Endothelial cell of umbilical vein (primary cell): ENCODE results near the gene DUSP3. TPM values are rescaled to one million over a fixed set of nuclear protein-coding genes. Genes with fewer than 3 reads are reported as not detected.

Source experiments
- BruUV-seq: library from RNA; stranded (reverse); fragments of 400-500 nt; replicated peaks from 2 replicates; lab custom pipeline; 2021; lab: Mats Ljungman, UMichigan
- CTCF ChIA-PET: fragments of 300-600, 350-600 bp; sonication (Branson Sonifier 250); formaldehyde crosslinking; loops from one replicate; lab custom pipeline; 2021; ENCODE audit warnings: antibody characterized with exemption, inconsistent platforms; lab: Charles Lee
- POLR2A ChIA-PET: fragments of 300-600, 350-600 bp; sonication (Branson Sonifier 250); formaldehyde crosslinking; loops from one replicate; lab custom pipeline; 2021; ENCODE audit warnings: antibody characterized with exemption, inconsistent platforms; lab: Charles Lee
- DNase-seq: peaks from one replicate; pipeline ENCODE4 v3.0.0-alpha.2; 2011; ENCODE audit warnings: low read depth, low spot score
- FAIRE-seq: peaks from 2 replicates; lab custom pipeline; 2011; peaks lifted over from hg19 to GRCh38; lab: Jason Lieb, UNC
- H2AFZ ChIP-seq: 2 replicates; pipeline ENCODE4 v1.6.0; 2012; ENCODE audit warnings: low read depth, low read length, control low read depth, inconsistent platforms
- H3K27ac ChIP-seq: 2 replicates; pipeline ENCODE4 v1.5.1; 2011; ENCODE audit warnings: low read depth, mild to moderate bottlenecking, control low read depth, low read length, moderate library complexity; ENCODE audit not compliant: insufficient read depth
- H3K27me3 ChIP-seq, 2 experiments: 2 replicates each; pipeline versions ENCODE4 v1.6.0 to v1.6.1; 2011; ENCODE audit warnings: low read length in 2 of 2, mixed read lengths in 1 of 2; ENCODE audit not compliant: control insufficient read depth in 2 of 2, insufficient read depth in 2 of 2
- H3K36me3 ChIP-seq, 2 experiments: 2 replicates in 1 of 2; 3 replicates in 1 of 2; pipeline ENCODE4 v1.5.1; 2011; ENCODE audit warnings: low read length in 2 of 2, mild to moderate bottlenecking in 1 of 2, moderate library complexity in 1 of 2; ENCODE audit not compliant: control insufficient read depth in 2 of 2, insufficient read depth in 2 of 2; ENCODE audit errors: extremely low read depth in 1 of 2
- H3K4me1 ChIP-seq: 3 replicates; pipeline ENCODE4 v1.5.1; 2011; ENCODE audit warnings: mild to moderate bottlenecking, low read length; ENCODE audit not compliant: control insufficient read depth, insufficient read depth; ENCODE audit errors: extremely low read depth
- H3K4me2 ChIP-seq: 2 replicates; pipeline ENCODE4 v1.6.1; 2011; ENCODE audit warnings: low read length, control low read depth, mixed read lengths; ENCODE audit not compliant: insufficient read depth
- H3K4me3 ChIP-seq, 3 experiments: fragments of 200-600 bp in 1 of 3; sonication (generic), shearing (Covaris generic) in 1 of 3; replicated peaks in 1 of 3; 2 replicates each; pipeline ENCODE4 v1.5.1; 2011 to 2016; ENCODE audit warnings: control low read depth in 3 of 3, low read length in 3 of 3, mild to moderate bottlenecking in 2 of 3, inconsistent platforms in 1 of 3, low read depth in 1 of 3, moderate library complexity in 1 of 3; ENCODE audit not compliant: insufficient read depth in 1 of 3
- H3K79me2 ChIP-seq: 2 replicates; pipeline ENCODE4 v1.6.0; 2012; ENCODE audit warnings: low read length, inconsistent platforms; ENCODE audit not compliant: control insufficient read depth, insufficient read depth
- H3K9ac ChIP-seq: replicated peaks from 2 replicates; pipeline ENCODE3; 2011; ENCODE audit warnings: low read length, control low read depth; ENCODE audit not compliant: insufficient read depth; ENCODE audit errors: extremely low read depth
- H3K9me1 ChIP-seq: replicated peaks from 3 replicates; pipeline ENCODE4 v1.6.0; 2011; ENCODE audit warnings: mild to moderate bottlenecking, low read length; ENCODE audit not compliant: control insufficient read depth, insufficient read depth; ENCODE audit errors: extremely low read depth
- H3K9me3 ChIP-seq: replicated peaks from 2 replicates; pipeline ENCODE4 v1.5.1; 2012; ENCODE audit warnings: low read length, inconsistent platforms; ENCODE audit not compliant: control insufficient read depth, insufficient read depth
- H4K20me1 ChIP-seq: replicated peaks from 2 replicates; pipeline ENCODE3; 2011; ENCODE audit warnings: mild to moderate bottlenecking, low read length; ENCODE audit not compliant: control insufficient read depth, insufficient read depth; ENCODE audit errors: extremely low read depth
- CTCF ChIP-seq, 2 donors: IDR thresholded peaks; 1 replicate in 1 of 2; 2 replicates in 1 of 2; pipeline ENCODE4 v1.5.1; 2011; ENCODE audit warnings: low read length in 2 of 2, mild to moderate bottlenecking in 2 of 2, moderate library complexity in 2 of 2, control low read depth in 1 of 2, inconsistent platforms in 1 of 2, low read depth in 1 of 2; ENCODE audit not compliant: insufficient read depth in 1 of 2; ENCODE audit errors: extremely low read depth in 1 of 2
- EZH2 ChIP-seq: IDR thresholded peaks from 2 replicates; pipeline ENCODE4 v1.6.1; 2012; ENCODE audit warnings: borderline replicate concordance, low read depth, mild to moderate bottlenecking, moderate library complexity, low read length, inconsistent platforms; ENCODE audit not compliant: severe bottlenecking
- FOS ChIP-seq: IDR thresholded peaks from 2 replicates; pipeline ENCODE4 v1.6.1; 2011; ENCODE audit warnings: mild to moderate bottlenecking, low read length, moderate library complexity, borderline replicate concordance; ENCODE audit not compliant: insufficient read depth
- GATA2 ChIP-seq: IDR thresholded peaks from 2 replicates; pipeline ENCODE4 v1.7.0; 2011; ENCODE audit warnings: low read depth, mild to moderate bottlenecking, moderate library complexity, mixed read lengths, low read length; ENCODE audit not compliant: insufficient read length, insufficient read depth
- JUN ChIP-seq: IDR thresholded peaks from 2 replicates; pipeline ENCODE4 v1.6.1; 2011; ENCODE audit warnings: borderline replicate concordance, low read depth; ENCODE audit not compliant: insufficient read length, insufficient read depth
- MAX ChIP-seq: IDR thresholded peaks from 2 replicates; pipeline ENCODE4 v1.6.1; 2011; ENCODE audit not compliant: insufficient read depth, insufficient read length
- MYC ChIP-seq: IDR thresholded peaks from one replicate; pipeline ENCODE4 v1.6.1; 2011; ENCODE audit warnings: mild to moderate bottlenecking, low read depth, low read length
- POLR2A ChIP-seq: IDR thresholded peaks from 2 replicates; pipeline ENCODE4 v1.6.1; 2012; ENCODE audit warnings: low read depth, mild to moderate bottlenecking, control low read depth, low read length
- POLR2AphosphoS5 ChIP-seq: IDR thresholded peaks from 2 replicates; pipeline ENCODE4 v1.6.1; 2012; ENCODE audit warnings: low read depth, mild to moderate bottlenecking, control low read depth, low read length, moderate library complexity; ENCODE audit not compliant: insufficient read depth
- dilution Hi-C: fragments of 300-500 bp; cut with MboI; formaldehyde crosslinking; loops from one replicate; pipeline ENCODE4 v1.15.0; 2019; ENCODE audit warnings: low sequenced_read_pairs; ENCODE audit not compliant: extremely low pct_ligation_motif_present
- intact Hi-C: fragments of 100-400 bp; cut with micrococcal nuclease; formaldehyde crosslinking; loops from one replicate; pipeline ENCODE4 v1.10.0; 2022
- polyA plus RNA-seq, 4 experiments: library from polyadenylated mRNA; depleted of rRNA in 3 of 4; stranded (reverse) in 3 of 4; unstranded in 1 of 4; fragments of >200 nt; gene quantifications; 2 replicates each; pipeline versions ENCODE4 v1.2.1 to v1.2.3, GENCODE V29; 2011 to 2012; ENCODE audit warnings: missing spikeins in 1 of 4
- total RNA-seq: library from RNA; stranded (reverse); gene quantifications from 2 replicates; pipeline ENCODE4 v1.2.3, GENCODE V29; 2021

DUSP3 gene
- total and polyA plus RNA-seq, 2 donors (not counting 3 experiments of a cell fraction or from before 2014, with no cell fraction given), result 46.8 to 57.7 TPM

GRCh38 chr17:43823350-43824084 lies 44.7 kb upstream of the DUSP3 start:
- H3K27me3 ChIP-seq, result no peaks in the 10 kb centered on the region
- ChIA-PET POLR2A (no interaction called here), CTCF (no interaction called here)
- H3K4me1 ChIP-seq, result no peaks in the 10 kb centered on the region
- intact Hi-C loops (no loop called here), dilution Hi-C loops (no loop called here)
- no peak overlapping the region for H3K4me2 ChIP-seq
- no peak for TF ChIP-seq GATA2
- TF ChIP-seq POLR2AphosphoS5, result no peak
- no peak for TF ChIP-seq POLR2A
- TF ChIP-seq EZH2, result no peak
- no peak for TF ChIP-seq FOS
- no peak for TF ChIP-seq MAX
- peaks cover 2 to 5% of the 10 kb centered on the region in 2 experiments for H3K36me3 ChIP-seq
- H4K20me1 ChIP-seq, result no peaks in the 10 kb centered on the region
- H3K9me1 ChIP-seq, result no peaks in the 10 kb centered on the region
- DNase-seq, result no peak
- H3K27ac ChIP-seq, result no peak overlapping the region
- no peak overlapping the region for H2AFZ ChIP-seq
- no peak for FAIRE-seq
- no peaks in the 10 kb centered on the region for H3K9me3 ChIP-seq
- H3K4me3 ChIP-seq, result no peak overlapping the region
- H3K9ac ChIP-seq, result no peak overlapping the region
- H3K79me2 ChIP-seq, result no peaks in the 10 kb centered on the region
- BruUV-seq, result no TSS peak

GRCh38 chr17:43822570-43823190 lies 43.9 kb upstream of the DUSP3 start:
- Histone ChIP-seq H3K36me3 (peaks cover 2 to 5% of the 10 kb centered on the region in 2 experiments), H3K79me2 (no peaks in the 10 kb centered on the region), H3K27ac (no peak overlapping the region), H3K4me2 (no peak overlapping the region), H3K9me3 (no peaks in the 10 kb centered on the region), H3K27me3 (no peaks in the 10 kb centered on the region), H3K4me1 (no peaks in the 10 kb centered on the region), H2AFZ (no peak overlapping the region), H3K9me1 (no peaks in the 10 kb centered on the region), H3K9ac (no peak overlapping the region), H4K20me1 (no peaks in the 10 kb centered on the region), H3K4me3 (no peak overlapping the region)
- TF ChIP-seq CTCF (IDR thresholded peaks at IDR 0.05; ENCODE audit: extremely low read depth in 1 of 2, insufficient read depth in 1 of 2, low read depth in 1 of 2, low read length in 2 of 2), result no peak
- no peak for TF ChIP-seq POLR2A
- TF ChIP-seq MAX, result no peak
- TF ChIP-seq JUN, result no peak
- no peak for TF ChIP-seq MYC
- TF ChIP-seq FOS, result no peak
- TF ChIP-seq EZH2, result no peak
- TF ChIP-seq POLR2AphosphoS5, result no peak
- TF ChIP-seq GATA2, result no peak
- CTCF ChIA-PET, result interaction anchor here (0.7 to 1.5 kb wide), 3 partner anchors 17 to 87 kb away, joined by 3 read pairs; no protein-coding TSS in a partner anchor
- intact Hi-C loops, result no loop called here
- no TSS peak for BruUV-seq
- POLR2A ChIA-PET, result no interaction called here
- DNase-seq (no peak), FAIRE-seq (no peak)
- dilution Hi-C loops, result no loop called here
